Panc1 (cell line): ENCODE results near the gene CMTM4. TPM values are rescaled to one million over a fixed set of nuclear protein-coding genes. Genes with fewer than 3 reads are reported as not detected.
"Not testable (repeated sequence)": the region's sequence is repeated elsewhere in the genome, so short reads cannot be mapped to it uniquely, and the experiment has no call there.

ENCODE experiments used
- ATAC-seq: fragments of 200-7000 bp; cut with Tn5 transposase; 2 replicates; pipeline ENCODE4 v1.9.1; 2020; ENCODE audit warnings: mild to moderate bottlenecking, moderate library complexity
- BruUV-seq: library from RNA; stranded (reverse); fragments of 400-500 nt; replicated peaks from 2 replicates; lab custom pipeline; 2021; lab: Mats Ljungman, UMichigan
- CTCF ChIA-PET: fragments of 300-600 bp; sonication (Branson Sonifier 250); formaldehyde crosslinking; loops from one replicate; lab custom pipeline; 2022; ENCODE audit warnings: antibody characterized with exemption; lab: Charles Lee
- POLR2A ChIA-PET: fragments of 300-600 bp; sonication (Branson Sonifier 250); formaldehyde crosslinking; loops from one replicate; lab custom pipeline; 2022; ENCODE audit warnings: antibody characterized with exemption; lab: Charles Lee
- DNase-seq: peaks from one replicate; pipeline ENCODE4 v3.0.0-alpha.2; 2010; ENCODE audit warnings: low read depth, low spot score
- H3K27ac ChIP-seq: 2 replicates; pipeline ENCODE4 v1.5.1; 2011; ENCODE audit warnings: mild to moderate bottlenecking, low read length, inconsistent platforms
- H3K27me3 ChIP-seq: fragments of 200-500 bp; sonication (Bioruptor generic); 2 replicates; pipeline ENCODE4 v1.6.0; 2014; ENCODE audit warnings: low read length, inconsistent platforms; ENCODE audit not compliant: control insufficient read depth, insufficient read depth
- H3K36me3 ChIP-seq: fragments of 200-500 bp; sonication (Bioruptor generic); 2 replicates; pipeline ENCODE4 v1.5.1; 2014; ENCODE audit warnings: inconsistent platforms, mild to moderate bottlenecking, low read length, moderate library complexity; ENCODE audit not compliant: control insufficient read depth, insufficient read depth
- H3K4me1 ChIP-seq: 2 replicates; pipeline ENCODE4 v1.5.1; 2011; ENCODE audit warnings: inconsistent platforms, mild to moderate bottlenecking, low read length, moderate library complexity; ENCODE audit not compliant: control insufficient read depth, insufficient read depth
- H3K4me3 ChIP-seq, 2 experiments: 2 replicates each; pipeline ENCODE4 v1.5.1; 2011 to 2012; ENCODE audit warnings: low read depth in 2 of 2, low read length in 2 of 2, mild to moderate bottlenecking in 2 of 2, inconsistent platforms in 1 of 2, moderate library complexity in 1 of 2
- H3K9me3 ChIP-seq: fragments of 200-500 bp; sonication (Bioruptor generic); 2 replicates; pipeline ENCODE4 v1.5.1; 2014; ENCODE audit warnings: low read depth, mild to moderate bottlenecking, inconsistent platforms, low read length, moderate library complexity; ENCODE audit not compliant: control insufficient read depth, insufficient read depth
- CTCF ChIP-seq: fragments of 450-650 bp; IDR thresholded peaks from 2 replicates; pipeline ENCODE4 v1.5.1; 2017; ENCODE audit warnings: mild to moderate bottlenecking
- POLR2AphosphoS5 ChIP-seq: IDR thresholded peaks from 2 replicates; pipeline ENCODE4 v1.6.1; 2012; ENCODE audit warnings: mild to moderate bottlenecking, low read depth, low read length, moderate library complexity
- REST ChIP-seq, 2 experiments: IDR thresholded peaks; 2 replicates each; pipeline ENCODE4 v1.6.1; 2011 to 2012; ENCODE audit warnings: low read depth in 2 of 2, control low read depth in 1 of 2, low read length in 1 of 2, mild to moderate bottlenecking in 1 of 2, moderate library complexity in 1 of 2; ENCODE audit not compliant: insufficient read depth in 1 of 2
- SIN3A ChIP-seq: IDR thresholded peaks from 2 replicates; pipeline ENCODE4 v1.6.1; 2012; ENCODE audit warnings: low read depth, mild to moderate bottlenecking, low read length, moderate library complexity, borderline replicate concordance; ENCODE audit not compliant: insufficient read depth
- TCF7L2 ChIP-seq: IDR thresholded peaks from 2 replicates; pipeline ENCODE4 v1.6.1; 2011; ENCODE audit warnings: mild to moderate bottlenecking, low read depth, low read length, inconsistent platforms
- in situ Hi-C: cut with HindIII; loops from 2 replicates; pipeline ENCODE4 v1.10.0; 2016; ENCODE audit warnings: low sequenced_read_pairs, low pct_unique_long_range_greater_than_20kb
- intact Hi-C: fragments of 100-400 bp; cut with micrococcal nuclease; formaldehyde crosslinking; loops from one replicate; pipeline ENCODE4 v1.10.0; 2022; ENCODE audit not compliant: unreplicated experiment
- total RNA-seq: library from RNA; stranded (reverse); gene quantifications from one replicate; pipeline ENCODE4 v1.2.1, GENCODE V29; 2021; ENCODE audit not compliant: unreplicated experiment

Gene CMTM4
- total RNA-seq, 1 experiment from 2014 or later = 51.9 TPM

- Histone ChIP-seq H3K4me1 (peaks cover 31% of the 10 kb centered on the region), H3K27ac (no peak overlapping the region), H3K36me3 (peaks cover 6% of the 10 kb centered on the region), H3K27me3 (no peaks in the 10 kb centered on the region), H3K4me3 (no peak overlapping the region), H3K9me3 (no peaks in the 10 kb centered on the region)
- no peak for DNase-seq
- ChIA-PET CTCF (no interaction called here), POLR2A (no interaction called here)
- BruUV-seq = no TSS peak
- ATAC-seq = no peak
- TF ChIP-seq SIN3A (no peak), CTCF (no peak), TCF7L2 (no peak), POLR2AphosphoS5 (no peak), REST (IDR thresholded peaks at IDR 0.05; ENCODE audit: insufficient read depth in 1 of 2, low read depth in 2 of 2, low read length in 1 of 2) (no peak)
- in situ Hi-C loops = no loop called here
- intact Hi-C loops = no loop called here
Measured at GRCh38 chr16:66614161-66614802, 82.3 kb downstream of the CMTM4 start.

GRCh38 chr16:66612422-66612821, 84.1 kb downstream of the CMTM4 start:
- Histone ChIP-seq H3K4me1 (peaks cover 25% of the 10 kb centered on the region), H3K9me3 (no peaks in the 10 kb centered on the region), H3K36me3 (peaks cover 6% of the 10 kb centered on the region), H3K27me3 (no peaks in the 10 kb centered on the region), H3K27ac (no peak overlapping the region), H3K4me3 (no peak overlapping the region)
- DNase-seq (no peak), ATAC-seq (no peak)
- TF ChIP-seq SIN3A = no peak
- no peak for TF ChIP-seq POLR2AphosphoS5
- TF ChIP-seq REST (IDR thresholded peaks at IDR 0.05; ENCODE audit: insufficient read depth in 1 of 2, low read depth in 2 of 2, low read length in 1 of 2) = no peak
- no peak for TF ChIP-seq TCF7L2
- TF ChIP-seq CTCF = no peak
- BruUV-seq = no TSS peak
- ChIA-PET POLR2A (no interaction called here), CTCF (interaction anchor here (0.5 kb wide), 1 partner anchor 117 kb away, joined by 6 read pairs; no protein-coding TSS in a partner anchor)
- intact Hi-C loops (no loop called here), in situ Hi-C loops (no loop called here)

DNA sequence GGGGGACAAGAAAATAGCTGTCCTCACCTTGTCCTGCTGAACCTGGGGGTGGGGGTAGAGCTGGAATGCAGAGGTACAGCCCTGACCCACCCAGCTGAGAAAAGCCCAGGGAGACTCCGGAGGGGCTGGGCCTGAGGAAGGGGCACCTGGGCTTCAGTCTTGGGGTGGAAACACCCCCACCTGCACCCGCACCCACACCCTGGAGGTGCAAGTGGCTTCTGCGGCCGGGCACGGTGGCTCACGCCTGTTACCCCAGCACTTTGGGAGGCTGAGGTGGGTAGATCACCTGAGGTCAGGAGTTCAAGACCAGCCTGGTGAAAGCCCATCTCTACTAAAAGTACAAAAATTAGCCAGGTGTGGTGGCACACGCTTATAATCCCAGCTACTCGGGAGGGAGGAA, 84.6 kb downstream of the CMTM4 start:
- in situ Hi-C loops, H3K36me3 ChIP-seq, POLR2A ChIA-PET, H3K27ac ChIP-seq, BruUV-seq, H3K9me3 ChIP-seq, intact Hi-C loops, DNase-seq, H3K27me3 ChIP-seq, ATAC-seq, H3K4me3 ChIP-seq: not testable (repeated sequence)
- H3K4me1 ChIP-seq = peaks cover 20% of the 10 kb centered on the region
- CTCF ChIA-PET = interaction anchor here (0.5 kb wide), 1 partner anchor 118 kb away, joined by 6 read pairs; no protein-coding TSS in a partner anchor
